ENCODE results near the gene MCTP2.

DNA sequence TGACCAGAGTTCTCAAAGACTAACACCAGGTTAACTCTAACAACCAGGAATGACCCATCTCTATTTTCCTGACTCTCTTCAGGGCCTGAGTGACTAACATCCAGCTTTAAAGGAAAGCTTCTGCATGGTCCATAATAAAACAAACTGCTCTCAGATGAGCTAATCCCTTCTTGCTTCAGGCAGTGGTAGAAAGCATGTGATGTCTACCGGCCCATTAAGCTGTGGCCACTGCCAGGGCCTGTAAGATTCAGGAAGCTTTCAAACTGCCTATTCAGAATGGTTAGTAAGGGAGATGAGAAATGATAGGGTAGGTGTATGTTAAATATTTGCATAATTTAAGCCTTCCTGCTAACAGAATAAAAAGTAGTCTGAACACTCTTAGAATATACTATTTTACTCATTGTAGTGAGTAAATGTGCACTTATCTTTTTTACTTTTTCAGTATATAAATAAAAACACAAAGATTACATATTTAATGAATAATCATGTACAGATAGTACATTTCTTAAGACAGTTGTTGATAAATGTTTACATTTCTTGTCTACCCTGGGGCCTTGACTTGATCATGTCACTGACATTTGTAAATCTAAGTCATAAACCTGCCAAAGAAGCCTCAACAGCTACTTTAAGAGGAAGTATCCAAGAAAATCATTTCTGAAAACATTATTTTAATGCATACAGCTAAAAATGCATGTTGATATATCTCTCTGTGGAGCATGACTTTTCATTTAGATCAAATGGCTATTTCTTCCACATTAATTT lies 222.0 kb downstream of the MCTP2 start:
- TF ChIP-seq, protein P1, sequence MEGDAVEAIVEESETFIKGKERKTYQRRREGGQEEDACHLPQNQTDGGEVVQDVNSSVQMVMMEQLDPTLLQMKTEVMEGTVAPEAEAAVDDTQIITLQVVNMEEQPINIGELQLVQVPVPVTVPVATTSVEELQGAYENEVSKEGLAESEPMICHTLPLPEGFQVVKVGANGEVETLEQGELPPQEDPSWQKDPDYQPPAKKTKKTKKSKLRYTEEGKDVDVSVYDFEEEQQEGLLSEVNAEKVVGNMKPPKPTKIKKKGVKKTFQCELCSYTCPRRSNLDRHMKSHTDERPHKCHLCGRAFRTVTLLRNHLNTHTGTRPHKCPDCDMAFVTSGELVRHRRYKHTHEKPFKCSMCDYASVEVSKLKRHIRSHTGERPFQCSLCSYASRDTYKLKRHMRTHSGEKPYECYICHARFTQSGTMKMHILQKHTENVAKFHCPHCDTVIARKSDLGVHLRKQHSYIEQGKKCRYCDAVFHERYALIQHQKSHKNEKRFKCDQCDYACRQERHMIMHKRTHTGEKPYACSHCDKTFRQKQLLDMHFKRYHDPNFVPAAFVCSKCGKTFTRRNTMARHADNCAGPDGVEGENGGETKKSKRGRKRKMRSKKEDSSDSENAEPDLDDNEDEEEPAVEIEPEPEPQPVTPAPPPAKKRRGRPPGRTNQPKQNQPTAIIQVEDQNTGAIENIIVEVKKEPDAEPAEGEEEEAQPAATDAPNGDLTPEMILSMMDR (conservative IDR thresholded peaks at IDR 0.05) = no peak
- TF ChIP-seq ZFX (IDR thresholded peaks at IDR 0.05) = no peak

Data from C4-2B (cell line).